HepG2 (cell line): Measurements from ENCODE around the gene PLEKHA6. TPM values are rescaled to one million over a fixed set of nuclear protein-coding genes. Genes with fewer than 3 reads are reported as not detected.
A peak's percentile ranks its signal among the peaks of the same experiment; 100 is the strongest.

Experiments used
- CEBPB ChIP-seq: IDR thresholded peaks from 2 replicates; pipeline ENCODE4 v1.6.1; 2011; ENCODE audit warnings: low read depth, low read length, improper control_type of control experiment, borderline replicate concordance
- MAZ ChIP-seq, 2 experiments: sonication (generic) in 1 of 2; formaldehyde crosslinking in 1 of 2; IDR thresholded peaks; 2 replicates each; pipeline versions ENCODE4 v1.5.0 to v1.6.1; 2012 to 2020; ENCODE audit warnings: low read depth in 2 of 2, mild to moderate bottlenecking in 2 of 2, borderline replicate concordance in 1 of 2, improper control_type of control experiment in 1 of 2, low read length in 1 of 2, missing genetic modification reagents in 1 of 2, moderate library complexity in 1 of 2
- MNT ChIP-seq: fragments of 450-650 bp; IDR thresholded peaks from 2 replicates; pipeline ENCODE4 v1.6.1; 2016
- PHF5A ChIP-seq: IDR thresholded peaks from one replicate; pipeline ENCODE4 v1.6.1; 2018; ENCODE audit warnings: low read depth, missing genetic modification reagents; ENCODE audit not compliant: unreplicated experiment
- SNRNP70 ChIP-seq: fragments of 200-400 bp; formaldehyde crosslinking; IDR thresholded peaks from 2 replicates; pipeline ENCODE4 v1.6.1; 2017; ENCODE audit warnings: mild to moderate bottlenecking, low read depth, low read length, moderate library complexity
- TSC22D2 ChIP-seq: sonication (generic); formaldehyde crosslinking; IDR thresholded peaks from 2 replicates; pipeline ENCODE4 v1.5.1; 2020; ENCODE audit warnings: missing genetic modification reagents, mild to moderate bottlenecking, borderline replicate concordance
- U2AF1 ChIP-seq: fragments of 200-400 bp; formaldehyde crosslinking; optimal IDR thresholded peaks from 2 replicates; pipeline ENCODE3; 2017; ENCODE audit warnings: mild to moderate bottlenecking, low read depth, low read length
- ZNF281 ChIP-seq: sonication (generic); formaldehyde crosslinking; IDR thresholded peaks from 2 replicates; pipeline ENCODE4 v1.4.0; 2020; ENCODE audit warnings: missing genetic modification reagents, borderline replicate concordance
- ZNF616 ChIP-seq: sonication (generic); formaldehyde crosslinking; IDR thresholded peaks from 2 replicates; pipeline ENCODE4 v1.5.0; 2020; ENCODE audit warnings: low read depth, mild to moderate bottlenecking, missing genetic modification reagents
- ZNF619 ChIP-seq: sonication (generic); formaldehyde crosslinking; IDR thresholded peaks from 2 replicates; pipeline ENCODE4 v1.4.0; 2020; ENCODE audit warnings: mild to moderate bottlenecking, missing genetic modification reagents
- ZNF678 ChIP-seq: sonication (generic); formaldehyde crosslinking; IDR thresholded peaks from 2 replicates; pipeline ENCODE4 v1.4.0; 2020; ENCODE audit warnings: mild to moderate bottlenecking, missing genetic modification reagents
- ZSCAN22 ChIP-seq: sonication (generic); formaldehyde crosslinking; IDR thresholded peaks from 2 replicates; pipeline ENCODE4 v1.4.0; 2020; ENCODE audit warnings: mild to moderate bottlenecking, missing genetic modification reagents
- ZSCAN29 ChIP-seq: sonication (generic); formaldehyde crosslinking; conservative IDR thresholded peaks from 2 replicates; pipeline ENCODE4 v1.4.0; 2020; ENCODE audit warnings: mild to moderate bottlenecking, missing genetic modification reagents
- polyA plus RNA-seq, 8 experiments: library from polyadenylated mRNA; depleted of rRNA in 3 of 8; stranded (reverse) in 7 of 8; unstranded in 1 of 8; fragments of >200 nt; fragmentation: Illumina TruSeq in 4 of 8; extraction: Trizol in 4 of 8; gene quantifications; 2 replicates each; pipeline versions ENCODE4 v1.2.1 to v1.2.3, GENCODE V29; 2011 to 2016; ENCODE audit warnings: low read depth in 4 of 8, missing spikeins in 1 of 8, mixed read lengths in 1 of 8; ENCODE audit not compliant: insufficient read depth in 1 of 8
- total RNA-seq, 5 experiments: library from RNA; depleted of rRNA; stranded (reverse); fragments of >200 nt; fragmentation: Illumina TruSeq; extraction: Trizol; gene quantifications; 2 replicates each; pipeline ENCODE4 v1.2.3, GENCODE V29; 2016; ENCODE audit warnings: low read depth in 1 of 5
- TF ChIP-seq, protein P1 (sequence below): sonication (generic); formaldehyde crosslinking; IDR thresholded peaks from 2 replicates; pipeline ENCODE4 v1.4.0; 2020; ENCODE audit warnings: mild to moderate bottlenecking, missing genetic modification reagents

PLEKHA6 gene
- total and polyA plus RNA-seq, 2 of the 13 experiments (the other 11 are each of a cell fraction or from before 2014, with no cell fraction given) = 5.3 to 11.4 TPM

DNA sequence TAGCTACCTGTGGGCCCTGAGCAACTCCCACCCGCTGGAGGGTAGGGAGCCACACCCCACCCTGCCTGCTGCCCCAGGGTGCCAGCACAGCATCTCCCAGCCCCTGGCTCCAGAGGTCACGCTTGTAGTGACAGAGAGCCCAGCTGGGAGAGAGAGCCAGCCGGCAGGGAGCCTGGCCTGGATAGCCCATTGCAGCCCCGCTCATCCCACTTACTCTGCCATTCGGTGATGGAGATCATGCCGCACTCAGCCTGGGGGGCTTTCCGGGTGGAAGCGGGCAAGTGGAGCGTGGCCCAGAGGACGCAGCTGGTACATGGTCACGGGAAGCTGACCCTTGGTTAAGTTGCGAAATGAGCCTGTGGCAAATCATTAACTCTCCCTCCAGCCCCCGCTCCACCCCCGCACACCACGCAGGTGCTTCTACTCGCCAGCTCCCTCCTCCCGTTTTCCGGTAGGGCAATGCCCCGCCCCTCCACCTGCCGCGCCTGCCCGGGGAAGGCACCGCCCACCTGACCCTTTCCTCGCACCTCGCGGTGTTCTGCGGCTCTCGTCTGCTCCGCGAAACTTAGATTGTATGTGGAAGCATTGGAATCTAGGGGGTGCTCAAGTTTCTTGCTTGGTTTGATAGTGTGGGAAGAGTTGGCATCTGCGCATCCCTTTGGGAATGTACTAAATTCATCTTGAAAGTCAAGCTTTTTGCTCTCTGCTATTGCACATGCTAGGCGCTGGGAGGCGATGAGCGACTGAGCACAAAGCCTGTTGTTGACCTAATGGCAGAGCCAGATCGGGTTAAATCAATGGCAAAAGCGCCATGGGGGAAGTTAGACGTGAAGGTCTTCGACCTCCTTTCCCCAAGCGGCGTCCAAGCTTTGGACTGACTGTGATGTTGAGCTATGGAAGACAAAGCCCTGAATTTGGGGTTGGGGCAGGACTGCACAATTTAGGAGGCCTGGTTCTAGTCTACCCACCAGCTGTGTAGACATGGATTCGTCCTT, 145.8 kb downstream of the PLEKHA6 start, which contains the start of gene GOLT1A (continued):
- TF ChIP-seq ZNF281 (no peak; the same call in 1 of the 2 replicates), ZNF619 (CRISPR knock-in tag) (no peak), PHF5A (CRISPR knock-in tag) (no peak), ZSCAN22 (CRISPR knock-in tag) (0 out of 2 replicates have a peak, but pooled peaks have one; percentile 55), ZNF616 (CRISPR knock-in tag) (no peak), TSC22D2 (peak; percentile 77; the same call in 1 of the 2 replicates), SNRNP70 (no peak), MAZ (IDR thresholded peaks at IDR 0.05; ENCODE audit: borderline replicate concordance, low read depth, low read length) (peak; percentile 79), MAZ (CRISPR knock-in tag; IDR thresholded peaks at IDR 0.05; ENCODE audit: low read depth) (peak; percentile 97), CEBPB (peak; percentile 98), ZSCAN29 (CRISPR knock-in tag) (peak; percentile 68), ZNF678 (CRISPR knock-in tag) (peak; percentile 38; the same call in 1 of the 2 replicates), U2AF1 (no peak), MNT (peak; percentile 45; the same call in 1 of the 2 replicates)
- TF ChIP-seq, protein P1, sequence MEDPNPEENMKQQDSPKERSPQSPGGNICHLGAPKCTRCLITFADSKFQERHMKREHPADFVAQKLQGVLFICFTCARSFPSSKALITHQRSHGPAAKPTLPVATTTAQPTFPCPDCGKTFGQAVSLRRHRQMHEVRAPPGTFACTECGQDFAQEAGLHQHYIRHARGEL = no peak
